Effector CD8-positive, alpha-beta T cell (primary cell): ENCODE data around the gene TRIO.

Experiments
- DNase-seq: peaks from one replicate; lab custom pipeline; 2025; lab: John Stamatoyannopoulos, UW

The TRIO gene

DNA sequence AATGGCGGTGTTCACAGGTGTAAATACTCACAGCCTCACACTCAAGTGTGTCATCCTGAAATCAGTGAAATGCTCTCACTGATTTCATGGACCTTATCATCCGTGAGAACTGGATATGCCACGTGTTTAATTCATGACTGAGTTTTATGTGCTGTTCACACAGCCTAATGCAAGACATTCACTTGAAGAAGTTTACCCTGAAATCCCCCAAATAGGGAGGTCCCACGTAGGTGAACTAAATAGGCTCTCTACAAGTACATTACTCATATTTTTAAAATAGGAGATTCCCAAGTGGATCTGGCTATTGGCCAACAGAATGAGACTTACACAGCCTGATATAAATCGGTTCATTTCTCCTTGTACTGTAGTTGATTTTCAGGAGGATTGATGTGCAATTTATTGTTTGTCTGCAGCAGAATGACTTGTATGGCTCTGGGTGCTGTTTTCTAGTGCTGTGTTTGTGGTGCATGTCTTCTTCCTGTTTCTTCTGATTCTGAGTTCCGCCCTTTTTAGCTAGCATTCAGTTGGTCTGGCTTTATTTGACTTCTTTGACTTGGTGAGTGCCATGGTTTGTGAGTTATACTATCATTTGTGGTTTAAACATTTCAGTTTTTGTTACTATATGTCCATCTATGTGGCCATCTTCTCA, 25.1 kb downstream of the TRIO start:
- no peak for DNase-seq

DNA sequence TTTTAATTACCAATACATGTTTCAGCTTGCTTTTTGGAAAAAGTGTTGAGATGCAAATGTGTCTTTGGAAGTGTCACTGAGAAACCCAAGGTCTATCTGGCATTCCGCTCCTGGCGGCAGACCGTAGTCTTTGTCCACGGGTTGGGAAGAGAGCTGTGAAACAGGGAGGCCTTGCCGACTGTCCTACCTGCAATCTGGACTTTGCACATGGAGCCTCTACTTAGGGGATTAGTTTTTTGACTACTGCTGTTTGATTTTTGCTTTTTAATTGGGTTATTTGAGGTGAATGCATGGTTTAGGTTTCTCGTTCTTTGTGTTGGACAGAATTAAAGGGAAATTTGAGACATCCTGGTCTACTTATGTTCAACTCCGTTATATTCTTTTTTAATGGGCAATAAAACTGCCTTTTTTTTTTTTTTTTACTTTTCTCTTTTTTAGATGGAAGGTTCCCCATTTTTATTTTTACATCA, 25.7 kb downstream of the TRIO start:
- no peak for DNase-seq

DNA sequence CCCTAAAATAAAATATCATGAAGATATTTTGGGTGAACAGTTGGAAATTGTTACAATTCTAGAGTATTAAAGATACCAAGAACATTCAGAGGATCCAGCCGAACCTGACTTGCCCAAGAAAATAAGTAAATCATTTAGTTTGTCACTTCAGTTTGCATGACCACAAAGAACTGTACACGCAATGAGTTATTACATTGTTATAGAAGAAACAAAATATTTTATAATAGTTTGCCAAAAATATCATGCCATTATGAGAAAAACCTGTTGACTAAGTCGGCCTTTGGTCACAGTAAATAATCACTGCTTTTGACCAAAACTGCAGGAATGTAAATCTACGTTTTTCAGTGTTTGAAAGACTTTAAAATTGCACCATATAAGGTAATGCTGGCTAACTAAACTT, 27.9 kb downstream of the TRIO start:
- DNase-seq: no peak

DNA sequence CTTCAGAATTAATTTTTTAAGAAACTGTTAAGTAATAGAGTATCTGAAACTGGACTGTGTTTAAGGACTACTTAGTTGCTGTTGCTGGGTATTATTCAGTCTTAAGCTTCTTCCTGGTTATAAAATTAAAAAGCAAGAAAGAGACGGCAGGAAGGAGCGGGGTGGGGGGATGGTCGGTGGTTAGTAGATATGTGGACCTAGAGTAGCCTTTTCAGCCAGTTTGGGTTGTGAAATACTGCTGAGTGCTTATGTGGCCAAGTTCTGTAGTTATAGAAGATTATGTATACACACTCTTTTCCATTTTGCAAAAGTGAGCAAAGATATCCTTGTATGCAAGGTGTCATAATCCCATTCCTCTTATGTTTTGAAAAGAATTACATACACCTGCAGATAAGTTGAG, 28.5 kb downstream of the TRIO start:
- no peak for DNase-seq

DNA sequence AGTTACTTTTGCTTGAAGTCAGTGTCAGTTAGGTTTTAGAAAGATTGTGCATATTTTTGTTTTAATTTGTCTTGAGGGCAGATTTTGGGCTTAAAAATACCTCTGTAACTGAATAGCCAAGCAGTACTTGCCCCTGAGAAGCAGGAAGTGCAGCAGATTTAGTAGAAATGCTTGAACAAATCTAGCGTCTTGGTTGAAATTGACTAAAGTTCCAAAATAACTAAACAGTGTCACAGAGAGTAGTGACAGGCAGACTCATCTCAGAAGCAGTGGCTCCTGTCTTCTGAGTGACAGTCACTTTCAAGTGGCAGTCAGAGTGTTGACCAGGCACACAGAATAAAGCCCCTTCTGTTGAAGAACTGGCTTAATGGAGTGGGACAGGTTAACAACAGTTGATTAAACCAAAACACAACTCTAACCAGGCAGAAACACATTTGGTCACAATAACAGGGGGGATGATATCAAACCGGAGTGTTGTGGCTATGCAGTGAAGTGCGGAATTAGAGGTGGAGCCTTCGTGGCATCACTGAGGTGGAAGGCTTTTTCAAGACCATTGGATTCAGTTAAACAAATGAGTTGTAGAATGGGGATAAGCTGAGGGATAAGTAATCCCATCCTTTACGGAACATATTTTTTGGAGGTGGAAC, 29.1 kb downstream of the TRIO start:
- no peak for DNase-seq

DNA sequence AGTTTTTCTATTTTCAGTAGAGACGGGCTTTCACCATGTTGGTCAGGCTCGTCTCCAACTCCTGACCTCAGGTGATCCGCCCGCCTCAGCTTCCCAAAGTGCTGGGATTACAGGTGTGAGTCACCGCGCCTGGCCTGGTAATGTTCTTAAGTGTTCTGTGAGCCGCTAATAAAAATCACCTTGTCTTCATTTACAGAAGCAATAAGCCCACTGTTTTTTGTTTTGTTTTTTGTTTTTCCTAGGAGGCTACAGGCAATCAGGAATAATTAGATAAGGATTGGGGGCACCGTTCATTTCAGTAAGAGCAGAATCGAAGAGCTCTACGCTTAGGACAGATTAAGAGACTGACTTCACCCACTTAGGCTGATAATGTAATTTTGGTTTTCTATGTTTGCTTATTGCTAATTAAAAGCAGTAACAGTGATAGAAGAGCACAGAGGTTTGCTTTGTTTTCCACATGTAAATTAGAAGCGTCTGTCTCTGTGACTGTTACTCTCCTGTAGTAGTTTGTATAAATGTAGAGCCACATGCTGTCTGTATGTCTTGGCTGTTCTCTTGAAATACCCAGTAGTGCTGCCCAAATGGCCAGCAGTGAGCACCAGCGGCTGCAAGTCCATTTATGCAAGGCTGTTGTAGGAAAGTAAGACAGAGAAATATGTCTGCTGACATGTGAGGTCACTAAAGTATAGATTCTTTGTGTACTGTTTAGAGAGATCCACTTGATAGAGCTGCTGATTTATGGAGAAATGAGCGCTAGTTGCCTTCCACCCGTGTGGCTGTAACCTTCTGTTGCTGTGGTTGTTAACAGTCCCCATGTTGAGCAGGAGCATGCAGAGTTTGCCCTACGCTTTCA, 30.5 kb downstream of the TRIO start:
- no peak for DNase-seq

DNA sequence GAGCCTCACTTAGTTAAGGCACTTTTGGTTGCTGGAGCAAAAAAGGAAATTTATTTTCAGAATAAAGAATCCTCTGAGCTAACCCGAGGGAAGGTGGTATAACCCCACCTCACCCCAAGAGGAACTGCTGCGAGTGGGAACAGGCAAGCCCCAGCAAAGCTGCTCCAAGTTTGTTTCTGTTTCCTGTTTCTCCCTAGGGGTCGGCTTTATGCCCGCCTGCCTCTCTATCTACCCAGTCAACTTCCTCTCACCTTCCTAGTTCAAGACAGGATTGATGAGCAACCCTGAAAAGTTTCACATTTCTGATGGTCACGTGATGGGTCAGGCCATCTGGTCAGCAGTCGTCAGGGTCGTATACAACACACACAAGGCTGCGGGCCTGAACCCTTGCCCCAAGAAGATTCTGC, 31.1 kb downstream of the TRIO start:
- DNase-seq: no peak

DNA sequence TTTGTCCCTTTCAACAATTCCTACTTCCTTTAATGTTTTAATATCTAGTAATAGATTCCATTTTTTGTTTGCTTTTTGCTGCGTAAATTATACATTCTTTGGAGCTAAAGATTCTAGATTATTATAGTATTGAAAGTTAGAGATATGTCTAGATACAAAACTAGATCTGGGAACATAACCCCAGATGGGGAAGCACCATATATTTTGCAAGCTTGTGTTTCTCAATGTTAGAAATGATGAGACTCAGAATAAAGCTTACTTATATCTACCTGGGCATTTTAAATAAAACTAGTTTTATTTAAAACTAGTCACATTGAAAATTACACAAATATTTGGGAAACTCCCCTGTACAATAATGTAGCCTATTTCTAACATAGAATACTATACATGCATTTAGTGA, 32.2 kb downstream of the TRIO start:
- DNase-seq: no peak

DNA sequence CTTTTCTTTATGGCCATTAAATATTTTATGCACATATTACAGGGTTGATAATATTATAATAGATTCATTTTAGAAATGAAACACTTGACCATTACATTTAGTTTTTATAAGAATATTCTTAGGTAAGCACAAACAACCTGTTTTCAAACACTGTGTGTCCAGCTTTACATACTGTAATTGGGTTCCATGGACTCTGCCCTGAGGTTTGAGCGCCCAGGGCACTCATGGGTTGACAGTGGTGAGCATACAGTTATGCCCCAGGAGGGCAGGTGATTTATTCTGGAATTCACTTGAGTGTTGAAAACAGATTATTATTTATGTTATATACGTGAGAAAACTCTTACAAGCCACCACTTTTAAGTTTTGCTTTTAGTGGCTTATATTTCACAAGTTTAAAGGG, 33.7 kb downstream of the TRIO start:
- DNase-seq: no peak

DNA sequence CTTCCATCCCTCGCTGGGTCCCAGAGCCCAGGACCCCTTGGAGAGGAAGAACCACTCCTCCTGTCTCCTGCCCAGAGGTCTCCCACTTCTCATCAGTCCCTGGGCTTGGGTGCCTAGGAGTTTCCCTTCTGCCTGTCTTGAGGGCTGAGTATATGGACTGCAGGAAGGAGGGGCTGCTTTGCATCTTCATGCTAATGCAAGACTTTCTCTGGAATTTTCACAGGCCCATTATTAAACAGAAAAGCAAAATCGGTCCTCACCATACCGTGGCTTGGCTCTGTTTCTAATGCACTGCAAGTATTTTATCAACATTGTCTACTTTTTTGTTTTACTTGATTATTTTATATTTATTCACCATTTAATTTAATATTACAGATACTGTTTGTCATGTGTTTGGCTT, 34.5 kb downstream of the TRIO start:
- no peak for DNase-seq

DNA sequence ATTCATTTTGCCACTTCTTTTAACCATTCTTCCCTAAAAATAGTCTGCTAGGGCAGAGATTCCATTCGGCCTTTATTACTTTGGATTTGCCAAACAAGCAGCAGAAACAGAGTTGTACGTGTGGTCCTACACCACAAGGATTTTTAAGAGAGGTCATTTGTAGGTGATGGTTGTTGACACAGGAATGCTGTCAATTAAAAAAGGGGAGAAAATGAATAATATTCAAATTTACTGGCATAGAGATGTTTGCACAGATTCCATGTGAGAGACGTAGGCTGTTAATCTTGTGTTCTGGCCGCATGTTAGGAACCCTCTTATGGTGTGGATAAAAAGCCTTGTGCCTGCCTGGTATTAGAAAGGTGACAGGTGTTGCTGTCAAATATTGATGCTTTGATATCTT, 34.9 kb downstream of the TRIO start:
- DNase-seq: no peak

DNA sequence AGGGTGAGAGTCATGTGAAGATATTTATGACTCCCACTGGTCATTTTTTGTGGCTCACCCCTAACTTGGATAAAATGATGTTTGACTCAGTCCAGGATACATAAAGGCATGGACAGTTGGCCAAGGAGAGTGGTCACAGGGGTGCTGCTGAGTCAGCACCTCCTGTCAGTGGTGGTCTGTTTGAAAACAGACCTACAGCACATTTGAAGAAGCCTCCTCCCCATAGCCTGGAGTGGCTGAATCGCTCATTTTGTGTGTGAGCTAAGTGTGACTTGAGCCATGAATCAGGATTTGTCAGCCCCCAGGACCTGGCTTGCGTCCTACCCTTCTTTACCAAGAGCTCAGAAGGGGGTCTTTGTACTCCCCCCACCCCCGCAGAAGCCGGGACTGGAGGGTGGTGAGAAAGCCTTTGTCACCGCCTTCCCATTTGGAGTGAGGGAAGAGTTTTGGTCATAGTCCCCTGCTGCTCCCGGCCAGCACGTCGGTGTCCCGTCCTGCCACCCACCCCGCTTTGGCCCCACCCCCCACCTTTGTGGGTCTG, 35.6 kb downstream of the TRIO start:
- DNase-seq: no peak

DNA sequence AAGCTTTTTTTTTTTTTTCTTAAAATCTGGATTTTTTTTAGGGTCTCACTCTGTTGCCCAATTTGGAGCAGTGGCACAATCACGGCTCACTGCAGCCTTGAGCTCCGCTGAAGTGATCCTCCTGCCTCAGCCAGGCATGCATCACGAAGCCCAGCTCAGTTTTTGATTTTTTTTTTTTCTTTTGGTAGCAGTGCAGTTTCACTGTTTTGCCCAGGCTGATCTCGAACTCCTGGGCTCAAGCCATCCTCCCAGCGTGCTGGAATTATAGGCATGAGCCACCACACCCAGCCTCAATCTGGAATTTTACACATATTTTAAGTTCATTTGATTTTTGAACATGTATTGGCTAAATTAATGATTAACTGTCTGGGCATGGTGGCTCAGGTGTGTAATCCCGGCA, 36.3 kb downstream of the TRIO start:
- no peak for DNase-seq

DNA sequence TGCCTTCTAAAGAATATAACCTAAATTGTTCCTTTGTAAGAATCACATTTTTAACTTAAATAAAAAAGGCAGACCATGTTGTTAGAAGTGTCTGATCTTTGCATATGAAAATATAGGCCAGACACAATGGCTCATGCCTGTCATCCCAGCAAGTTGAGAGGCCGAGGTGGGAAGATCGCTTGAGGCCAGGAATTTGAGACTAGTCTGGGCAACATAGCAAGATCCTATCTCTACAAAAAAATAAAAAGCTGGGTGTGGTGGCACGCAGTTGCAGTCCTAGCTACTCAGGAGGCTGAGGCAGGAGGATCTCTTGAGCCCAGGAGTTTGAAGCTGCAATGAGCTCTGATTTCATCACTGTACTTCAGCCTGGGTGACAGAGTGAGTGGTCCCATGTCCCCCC, 37.3 kb downstream of the TRIO start:
- DNase-seq: no peak

DNA sequence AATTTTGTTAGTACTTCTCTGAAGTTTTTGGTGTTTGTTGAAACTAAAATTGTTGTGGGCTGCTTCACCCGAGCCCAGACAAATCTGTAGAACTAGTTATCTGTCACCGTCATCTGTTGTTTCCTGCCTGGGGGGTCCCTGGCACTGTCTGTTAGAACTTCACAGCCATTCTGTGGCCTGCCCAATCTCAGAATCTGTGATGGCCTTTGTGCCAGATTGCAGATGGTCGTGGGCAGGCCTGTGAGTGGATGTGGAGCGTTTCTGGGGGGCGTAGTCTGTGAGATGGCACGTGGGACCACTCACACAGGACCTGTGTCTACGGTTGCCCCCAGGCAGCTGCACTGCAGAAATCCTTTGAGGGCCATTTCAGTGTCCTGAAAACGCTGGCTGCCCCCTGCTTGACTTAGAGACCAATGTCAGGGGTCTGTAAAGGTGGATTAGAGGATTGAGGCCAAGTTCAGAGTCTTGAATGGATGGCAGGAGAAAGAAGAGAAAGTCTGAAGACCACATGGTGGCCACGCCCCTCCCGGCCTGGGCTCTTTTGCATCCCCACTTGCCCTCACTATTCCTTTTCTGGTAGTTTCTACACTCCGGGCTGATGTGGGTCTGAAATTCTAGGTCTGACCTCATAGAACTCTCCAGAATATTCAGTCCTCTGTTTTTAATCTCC, 38.3 kb downstream of the TRIO start:
- DNase-seq: no peak

DNA sequence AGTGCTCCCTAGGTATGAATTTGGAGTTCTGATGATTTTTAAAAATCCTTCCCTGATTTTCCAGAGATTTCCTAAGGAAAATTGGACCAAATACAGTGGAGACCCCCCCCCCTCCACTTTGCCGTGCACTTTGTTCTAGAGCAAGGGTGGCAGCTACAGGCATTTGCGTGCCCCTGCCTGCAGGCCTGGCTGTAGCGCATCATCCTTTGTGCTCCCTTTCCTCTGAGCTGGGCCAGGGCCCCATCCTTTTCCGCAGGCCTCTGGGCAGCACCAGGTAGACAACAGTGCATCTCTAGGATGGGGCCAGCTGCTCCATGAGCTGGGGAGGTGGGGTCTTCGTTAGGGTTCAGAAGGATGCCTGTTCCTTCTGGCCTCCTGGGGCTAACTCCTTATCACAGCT, 39.6 kb downstream of the TRIO start:
- no peak for DNase-seq

DNA sequence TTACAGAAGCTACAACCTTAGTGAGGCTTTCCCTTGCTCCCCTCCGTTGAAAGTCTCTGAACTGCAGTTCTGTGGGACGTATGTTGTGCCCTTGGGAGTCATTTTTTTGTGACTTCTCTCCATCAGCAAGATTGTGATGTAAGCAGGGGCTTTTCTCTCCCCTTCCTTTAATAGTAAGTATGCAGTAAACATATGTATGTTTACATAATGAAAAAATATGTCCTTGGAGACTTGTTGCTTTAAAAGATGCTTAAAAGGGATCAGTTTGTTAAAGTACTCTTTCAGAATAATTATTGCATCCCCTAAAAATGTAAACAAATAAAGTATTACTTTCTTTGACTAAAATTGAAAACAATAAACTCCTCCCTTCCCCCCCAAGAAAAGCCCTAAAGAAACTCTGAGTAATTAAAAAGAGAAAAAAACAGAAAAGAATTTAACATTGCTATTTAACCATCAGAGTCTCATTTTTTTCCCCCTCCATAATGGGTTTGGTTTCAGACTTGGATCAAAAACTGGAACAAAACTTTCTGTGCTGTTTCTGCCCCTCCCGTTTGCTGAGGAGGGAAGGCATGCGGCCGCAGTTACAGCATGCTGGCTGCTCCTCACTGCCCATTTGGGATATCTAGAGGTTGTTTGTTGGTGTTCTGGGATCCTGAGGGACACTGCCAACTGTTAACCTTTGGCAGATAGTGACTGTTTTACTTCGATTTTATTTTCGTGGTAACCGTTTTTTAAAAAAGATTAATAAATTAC, 40.2 kb downstream of the TRIO start:
- DNase-seq: no peak

DNA sequence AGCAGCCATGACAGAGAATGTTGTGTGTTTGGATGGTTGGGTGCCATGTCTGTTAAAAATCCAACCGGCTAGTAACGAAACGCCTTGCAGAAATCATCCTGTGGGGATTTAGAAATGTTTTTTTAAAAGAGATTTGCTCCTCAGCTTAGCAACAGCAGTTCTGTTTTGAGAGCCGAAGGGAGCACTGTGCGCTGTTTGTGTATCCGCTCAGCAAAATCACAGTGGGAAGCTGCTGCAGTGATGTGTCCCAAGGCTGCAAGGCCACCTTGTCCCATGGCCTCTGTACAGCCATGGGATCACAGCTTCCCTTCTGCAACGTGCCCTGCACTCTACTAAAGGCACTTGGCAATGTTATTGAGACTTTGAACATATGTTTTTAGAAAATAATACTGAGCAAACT, 40.9 kb downstream of the TRIO start:
- no peak for DNase-seq

DNA sequence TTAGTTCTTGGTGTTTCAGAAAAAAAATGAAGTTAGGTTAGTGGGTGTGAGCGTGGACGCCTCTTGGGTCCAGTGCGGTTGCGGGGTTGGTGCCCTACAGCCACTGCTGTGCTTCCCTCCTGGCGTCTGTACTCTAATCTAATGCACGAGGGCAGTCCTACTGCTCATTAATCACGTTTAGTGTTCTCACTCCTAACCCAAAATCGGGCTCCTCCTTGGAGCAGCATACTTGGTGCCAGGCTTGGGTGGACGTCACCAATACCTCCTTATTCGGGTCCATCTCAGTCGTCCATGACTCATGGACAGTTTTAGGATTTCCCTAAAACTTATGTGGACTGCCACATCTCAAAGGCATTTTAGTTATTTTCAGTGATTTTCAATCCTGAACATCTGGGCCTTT, 41.6 kb downstream of the TRIO start:
- no peak for DNase-seq

DNA sequence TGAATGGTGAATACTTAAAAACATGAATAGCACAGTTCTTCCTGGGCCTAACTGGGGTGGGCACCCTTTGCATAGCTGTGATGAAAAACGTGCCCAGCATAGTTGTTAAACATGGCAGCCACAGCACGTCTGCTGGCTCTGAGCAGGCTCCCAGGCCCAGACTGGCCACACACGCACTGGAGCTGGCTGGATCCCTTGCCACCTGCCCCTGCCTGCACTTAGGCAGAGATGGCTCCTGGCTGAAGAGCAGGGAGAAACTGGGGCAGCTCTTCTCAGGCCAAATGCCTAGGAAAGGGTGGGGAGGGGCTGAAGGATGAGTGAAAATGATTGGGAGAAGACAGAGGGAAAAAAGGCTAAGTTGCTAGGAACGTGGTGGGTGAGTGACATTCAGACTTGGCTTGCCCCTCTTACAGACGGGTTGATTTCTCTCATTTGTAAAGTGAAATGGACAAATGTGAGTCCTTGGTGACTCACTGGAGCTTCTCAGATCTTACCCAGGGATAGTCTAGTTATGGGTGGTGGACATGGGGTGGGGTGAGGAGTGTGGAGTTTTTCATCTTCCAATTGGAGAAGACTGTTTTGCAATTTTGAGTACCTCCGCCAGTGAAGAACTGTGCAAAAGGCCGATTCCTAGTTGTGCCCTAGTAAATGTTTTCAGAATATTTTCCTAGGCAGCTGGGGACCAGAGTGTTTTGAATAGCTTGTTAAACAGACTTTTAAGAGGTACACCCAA, 42.4 kb downstream of the TRIO start:
- DNase-seq: no peak
